ENCODE data around the gene ZNF365.

DNA sequence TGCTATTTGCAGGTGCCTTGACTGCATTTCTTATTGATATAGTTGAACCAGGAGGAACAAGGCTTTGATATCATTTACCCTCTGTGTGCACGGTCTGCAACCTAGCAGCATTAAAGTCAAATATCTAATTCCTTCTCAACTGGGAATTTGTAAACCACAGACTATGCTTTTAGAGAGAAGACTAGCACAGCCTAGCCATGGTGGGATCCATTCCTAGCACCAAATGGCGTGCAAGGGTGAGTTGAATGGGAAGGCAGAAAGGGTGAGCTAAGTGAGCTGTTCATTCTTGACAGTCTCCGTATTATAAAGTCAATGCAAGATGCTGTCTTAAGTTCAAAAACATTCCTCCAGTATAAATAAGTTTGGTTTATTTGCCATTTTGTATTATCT is 2.9 kb downstream of the ZNF365 start:
- TF ChIP-seq, protein P1, sequence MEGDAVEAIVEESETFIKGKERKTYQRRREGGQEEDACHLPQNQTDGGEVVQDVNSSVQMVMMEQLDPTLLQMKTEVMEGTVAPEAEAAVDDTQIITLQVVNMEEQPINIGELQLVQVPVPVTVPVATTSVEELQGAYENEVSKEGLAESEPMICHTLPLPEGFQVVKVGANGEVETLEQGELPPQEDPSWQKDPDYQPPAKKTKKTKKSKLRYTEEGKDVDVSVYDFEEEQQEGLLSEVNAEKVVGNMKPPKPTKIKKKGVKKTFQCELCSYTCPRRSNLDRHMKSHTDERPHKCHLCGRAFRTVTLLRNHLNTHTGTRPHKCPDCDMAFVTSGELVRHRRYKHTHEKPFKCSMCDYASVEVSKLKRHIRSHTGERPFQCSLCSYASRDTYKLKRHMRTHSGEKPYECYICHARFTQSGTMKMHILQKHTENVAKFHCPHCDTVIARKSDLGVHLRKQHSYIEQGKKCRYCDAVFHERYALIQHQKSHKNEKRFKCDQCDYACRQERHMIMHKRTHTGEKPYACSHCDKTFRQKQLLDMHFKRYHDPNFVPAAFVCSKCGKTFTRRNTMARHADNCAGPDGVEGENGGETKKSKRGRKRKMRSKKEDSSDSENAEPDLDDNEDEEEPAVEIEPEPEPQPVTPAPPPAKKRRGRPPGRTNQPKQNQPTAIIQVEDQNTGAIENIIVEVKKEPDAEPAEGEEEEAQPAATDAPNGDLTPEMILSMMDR (IDR thresholded peaks at IDR 0.05), result no peak
- TF ChIP-seq POLR2A (IDR thresholded peaks at IDR 0.05) (no peak), EP300 (IDR thresholded peaks at IDR 0.05) (no peak)

Measured in stomach (tissue), 4 donors.